Upper lobe of right lung (tissue), 1 donor: ENCODE data around the gene DOCK1. TPM values are rescaled to one million over a fixed set of nuclear protein-coding genes. Genes with fewer than 3 reads are reported as not detected.
"Not testable (repeated sequence)": the region's sequence is repeated elsewhere in the genome, so short reads cannot be mapped to it uniquely, and the experiment has no call there.

Experiments
- ATAC-seq: fragments of 200-7000 bp; cut with Tn5 transposase; one replicate; pipeline ENCODE4 v1.9.1; 2020; ENCODE audit warnings: mild to moderate bottlenecking, moderate library complexity
- DNase-seq: peaks from one replicate; pipeline ENCODE4 v3.0.0-alpha.2; 2020
- H3K27ac ChIP-seq: fragments of 200-600 bp; one replicate; pipeline ENCODE4 v1.8.0; 2022
- H3K27me3 ChIP-seq: fragments of 200-600 bp; one replicate; pipeline ENCODE4 v1.8.0; 2022; ENCODE audit warnings: mild to moderate bottlenecking
- H3K36me3 ChIP-seq: fragments of 200-600 bp; one replicate; pipeline ENCODE4 v1.8.0; 2022
- H3K4me1 ChIP-seq: fragments of 200-600 bp; one replicate; pipeline ENCODE4 v1.8.0; 2022
- H3K4me3 ChIP-seq: fragments of 200-600 bp; one replicate; pipeline ENCODE4 v1.8.0; 2022; ENCODE audit warnings: mild to moderate bottlenecking
- H3K9me3 ChIP-seq: fragments of 200-600 bp; one replicate; pipeline ENCODE4 v1.8.0; 2022
- intact Hi-C: fragments of 100-400 bp; cut with DNase I; formaldehyde crosslinking; loops from one replicate; pipeline ENCODE4 v1.11.0; 2022
- total RNA-seq: library from RNA; stranded (reverse); fragmentation: NEBNext Ultra II Directional; extraction: Animal tissue kit (Norgen Biotek cat#: 25700); gene quantifications from one replicate; pipeline ENCODE4 v1.2.1, GENCODE V29; 2021
- TF ChIP-seq, protein P1 (sequence below): fragments of 200-600 bp; IDR thresholded peaks from one replicate; pipeline ENCODE4 v1.8.0; 2022; ENCODE audit warnings: antibody characterized with exemption
- donor health status: DM: no; HTN: yes; CAD: no; lungs with severe emphysema.

DOCK1 gene
- total RNA-seq, 1 donor from 2014 or later, result 46.4 TPM

DNA sequence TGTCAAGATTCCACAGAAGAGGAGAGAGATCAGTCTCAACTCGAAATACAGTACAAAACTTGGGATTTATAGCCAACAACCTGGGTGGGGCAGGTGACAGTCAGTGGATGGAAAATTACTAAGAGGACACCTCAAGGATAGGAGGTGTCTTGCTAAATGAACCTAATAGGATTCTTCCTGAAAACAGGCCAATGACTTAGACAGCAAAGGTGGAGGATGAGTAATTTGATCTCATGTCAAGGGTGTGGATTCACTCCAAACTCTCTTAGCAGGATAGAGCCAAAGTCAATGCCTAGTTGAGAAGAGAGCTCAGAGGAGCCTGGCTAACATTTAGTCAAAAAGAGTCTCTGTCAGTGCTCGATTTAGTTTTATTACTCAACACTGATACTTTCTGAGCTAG is 397.9 kb downstream of the DOCK1 start:
- intact Hi-C loops, result no loop called here
- no peaks in the 10 kb centered on the region for H3K9me3 ChIP-seq

DNA sequence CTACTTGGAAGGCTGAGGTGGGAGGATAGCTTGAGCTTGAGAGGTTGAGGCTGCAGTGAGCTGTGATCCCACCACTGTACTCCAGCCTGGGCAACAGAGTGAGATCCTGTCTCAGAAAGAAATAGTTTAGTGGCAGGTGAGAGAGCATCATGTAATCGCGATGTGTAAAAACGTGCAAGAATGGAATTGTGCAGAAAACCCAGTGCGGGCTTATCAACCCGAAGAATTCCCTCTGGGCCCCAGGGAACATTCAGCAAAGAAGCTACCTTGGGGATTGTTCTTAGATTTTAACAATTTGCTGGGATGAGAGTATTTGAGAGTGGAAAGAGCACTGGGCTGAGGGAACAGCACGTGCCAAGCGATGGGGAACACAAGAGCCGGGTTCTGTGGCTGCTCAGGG is 398.5 kb downstream of the DOCK1 start:
- Histone ChIP-seq H3K9me3 (no peaks in the 10 kb centered on the region), H3K27me3 (no peaks in the 10 kb centered on the region), H3K4me1 (no peaks in the 10 kb centered on the region), H3K4me3 (no peak overlapping the region), H3K27ac (no peak overlapping the region), H3K36me3 (no peaks in the 10 kb centered on the region)
- intact Hi-C loops, result no loop called here
- ATAC-seq (no peak), DNase-seq (no peak)
- TF ChIP-seq, protein P1, sequence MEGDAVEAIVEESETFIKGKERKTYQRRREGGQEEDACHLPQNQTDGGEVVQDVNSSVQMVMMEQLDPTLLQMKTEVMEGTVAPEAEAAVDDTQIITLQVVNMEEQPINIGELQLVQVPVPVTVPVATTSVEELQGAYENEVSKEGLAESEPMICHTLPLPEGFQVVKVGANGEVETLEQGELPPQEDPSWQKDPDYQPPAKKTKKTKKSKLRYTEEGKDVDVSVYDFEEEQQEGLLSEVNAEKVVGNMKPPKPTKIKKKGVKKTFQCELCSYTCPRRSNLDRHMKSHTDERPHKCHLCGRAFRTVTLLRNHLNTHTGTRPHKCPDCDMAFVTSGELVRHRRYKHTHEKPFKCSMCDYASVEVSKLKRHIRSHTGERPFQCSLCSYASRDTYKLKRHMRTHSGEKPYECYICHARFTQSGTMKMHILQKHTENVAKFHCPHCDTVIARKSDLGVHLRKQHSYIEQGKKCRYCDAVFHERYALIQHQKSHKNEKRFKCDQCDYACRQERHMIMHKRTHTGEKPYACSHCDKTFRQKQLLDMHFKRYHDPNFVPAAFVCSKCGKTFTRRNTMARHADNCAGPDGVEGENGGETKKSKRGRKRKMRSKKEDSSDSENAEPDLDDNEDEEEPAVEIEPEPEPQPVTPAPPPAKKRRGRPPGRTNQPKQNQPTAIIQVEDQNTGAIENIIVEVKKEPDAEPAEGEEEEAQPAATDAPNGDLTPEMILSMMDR, result no peak

More for the DNA sequence above, 397.9 kb downstream of the DOCK1 start:
- H3K4me1 ChIP-seq, result no peaks in the 10 kb centered on the region
- H3K4me3 ChIP-seq, result no peak overlapping the region
- no peak overlapping the region for H3K27ac ChIP-seq
- DNase-seq (no peak), ATAC-seq (no peak)
- TF ChIP-seq, protein P1, result no peak
- H3K27me3 ChIP-seq, result no peaks in the 10 kb centered on the region
- no peaks in the 10 kb centered on the region for H3K36me3 ChIP-seq

DNA sequence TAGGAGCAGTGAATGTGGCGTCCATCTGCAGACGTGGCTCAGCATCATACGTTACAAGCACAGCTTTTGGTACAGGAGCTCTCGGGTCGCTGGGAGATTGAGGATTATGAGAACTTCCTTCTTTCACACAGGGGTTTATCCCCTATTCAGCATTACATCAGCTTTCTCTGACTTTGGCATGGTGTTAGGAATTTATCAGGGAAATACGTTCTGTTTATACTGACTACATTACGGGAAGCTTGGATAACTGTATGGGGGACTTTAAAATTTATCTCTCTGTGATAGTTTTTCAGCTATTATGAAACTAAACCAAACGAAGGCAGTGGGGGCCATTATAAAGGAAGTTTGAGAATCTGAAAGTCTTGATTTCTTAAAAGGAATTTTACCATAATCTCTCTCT is 401.3 kb downstream of the DOCK1 start:
- ATAC-seq, result no peak
- no peaks in the 10 kb centered on the region for H3K9me3 ChIP-seq
- intact Hi-C loops, result no loop called here
- no peak overlapping the region for H3K27ac ChIP-seq
- H3K4me1 ChIP-seq, result no peaks in the 10 kb centered on the region
- no peak overlapping the region for H3K4me3 ChIP-seq
- TF ChIP-seq, protein P1, result no peak
- no peaks in the 10 kb centered on the region for H3K27me3 ChIP-seq
- no peaks in the 10 kb centered on the region for H3K36me3 ChIP-seq
- no peak for DNase-seq

DNA sequence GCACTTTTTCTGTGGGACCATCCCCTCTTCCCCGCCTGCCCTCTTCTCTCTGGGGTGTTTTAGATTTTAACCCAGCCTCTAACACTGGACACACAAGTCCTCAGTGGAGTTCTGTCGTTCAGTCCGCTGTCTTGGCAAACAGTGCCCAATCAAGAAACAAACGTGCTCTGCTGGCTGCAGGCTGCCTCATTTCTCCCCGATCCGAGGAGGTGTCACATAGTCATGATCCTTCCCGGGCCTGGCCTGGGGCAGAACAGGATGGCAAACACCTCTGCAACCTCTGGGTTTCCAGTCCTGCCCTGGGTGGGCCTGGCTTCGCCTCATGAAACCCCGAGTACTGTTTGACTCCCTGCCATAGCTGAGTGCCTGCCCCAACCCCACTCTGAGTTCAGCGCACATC is 402.1 kb downstream of the DOCK1 start:
- DNase-seq (no peak), ATAC-seq (no peak)
- intact Hi-C loops, result no loop called here
- no peak overlapping the region for H3K27ac ChIP-seq
- no peaks in the 10 kb centered on the region for H3K27me3 ChIP-seq
- H3K4me1 ChIP-seq, result no peaks in the 10 kb centered on the region
- TF ChIP-seq, protein P1, result no peak
- H3K9me3 ChIP-seq, result no peaks in the 10 kb centered on the region
- no peak overlapping the region for H3K4me3 ChIP-seq
- H3K36me3 ChIP-seq, result no peaks in the 10 kb centered on the region

DNA sequence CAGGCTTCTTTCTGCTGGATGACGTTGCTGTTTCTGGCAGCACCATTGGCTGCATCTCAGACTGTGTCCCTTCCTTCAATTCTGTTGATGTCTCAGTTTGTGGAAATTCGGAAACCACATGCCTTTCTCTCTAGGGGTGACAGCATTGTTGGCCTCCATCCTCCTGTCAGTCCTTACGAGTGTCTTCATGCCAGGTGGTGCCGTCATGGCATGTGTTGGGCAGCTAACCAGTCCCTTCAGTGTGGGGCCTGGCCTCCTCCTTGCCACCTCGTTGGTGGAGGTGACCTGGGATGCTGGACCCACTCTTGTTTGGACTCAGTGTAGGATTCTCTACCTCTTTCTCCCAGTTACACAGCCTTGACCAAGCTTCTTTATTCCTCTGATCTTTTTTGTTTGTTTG is 402.8 kb downstream of the DOCK1 start:
- no peaks in the 10 kb centered on the region for H3K9me3 ChIP-seq

DNA sequence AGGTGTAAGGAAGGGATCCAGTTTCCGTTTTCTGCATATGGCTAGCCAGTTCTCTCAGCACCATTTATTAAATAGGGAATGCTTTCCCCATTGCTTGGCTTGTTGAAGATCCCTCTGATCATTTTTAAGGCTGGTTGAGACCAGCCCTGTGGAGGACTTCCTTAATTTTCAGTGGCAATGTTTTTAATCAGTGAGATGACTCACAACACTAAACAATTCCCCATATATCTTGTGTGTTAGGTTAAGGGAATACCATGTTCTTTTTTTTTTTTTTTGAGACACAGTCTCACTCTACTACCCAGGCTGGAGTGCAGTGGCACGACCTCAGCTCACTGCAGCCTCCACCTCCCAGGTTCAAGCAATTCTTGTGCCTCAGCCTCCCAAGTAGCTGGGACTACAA is 404.4 kb downstream of the DOCK1 start:
- intact Hi-C loops, H3K4me1 ChIP-seq, H3K27me3 ChIP-seq, H3K9me3 ChIP-seq, H3K4me3 ChIP-seq, H3K36me3 ChIP-seq, H3K27ac ChIP-seq, ATAC-seq, DNase-seq: not testable (repeated sequence)

More for the DNA sequence above, 402.8 kb downstream of the DOCK1 start:
- TF ChIP-seq, protein P1, result no peak
- Histone ChIP-seq H3K27me3 (no peaks in the 10 kb centered on the region), H3K4me3 (no peak overlapping the region), H3K36me3 (no peaks in the 10 kb centered on the region), H3K27ac (no peak overlapping the region), H3K4me1 (no peaks in the 10 kb centered on the region)
- intact Hi-C loops, result no loop called here
- DNase-seq (no peak), ATAC-seq (no peak)
